WTC11 (cell line): ENCODE measurements around the gene NRXN3. TPM values are rescaled to one million over a fixed set of nuclear protein-coding genes. Genes with fewer than 3 reads are reported as not detected.
"Not testable (repeated sequence)": the region's sequence is repeated elsewhere in the genome, so short reads cannot be mapped to it uniquely, and the experiment has no call there.

ENCODE experiments used
- ATAC-seq: fragments of 200-7000 bp; cut with Tn5 transposase; 2 replicates; pipeline ENCODE4 v1.10.0; 2021; ENCODE audit warnings: mild to moderate bottlenecking, moderate library complexity
- CTCF ChIA-PET: fragments of 300-600 bp; sonication (Branson Sonifier 250); formaldehyde crosslinking; loops from one replicate; lab custom pipeline; 2021; ENCODE audit warnings: antibody characterized with exemption; lab: Charles Lee
- POLR2A ChIA-PET: fragments of 350-600 bp; sonication (Branson Sonifier 250); formaldehyde crosslinking; loops from one replicate; lab custom pipeline; 2021; ENCODE audit warnings: antibody characterized with exemption; lab: Charles Lee
- DNase-seq: peaks from one replicate; pipeline ENCODE4 v3.0.0; 2021; ENCODE audit warnings: low spot score
- H3K27ac Mint-ChIP-seq: 2 replicates; pipeline ENCODE4 v1.8.0; 2021; ENCODE audit warnings: mixed read lengths
- H3K27me3 Mint-ChIP-seq: 2 replicates; pipeline ENCODE4 v1.8.0; 2021; ENCODE audit warnings: low read depth, mild to moderate bottlenecking, moderate library complexity, mixed read lengths
- H3K36me3 Mint-ChIP-seq: 2 replicates; pipeline ENCODE4 v1.8.0; 2021; ENCODE audit warnings: mixed read lengths
- H3K4me1 Mint-ChIP-seq: 2 replicates; pipeline ENCODE4 v1.8.0; 2022; ENCODE audit warnings: mixed read lengths
- H3K4me3 Mint-ChIP-seq: 2 replicates; pipeline ENCODE4 v1.8.0; 2021; ENCODE audit warnings: mild to moderate bottlenecking, moderate library complexity, mixed read lengths
- H3K9me3 Mint-ChIP-seq: 2 replicates; pipeline ENCODE4 v1.8.0; 2021; ENCODE audit warnings: mixed read lengths
- ATF1 ChIP-seq: sonication (generic); formaldehyde crosslinking; IDR thresholded peaks from 2 replicates; pipeline ENCODE4 v1.8.1; 2023; ENCODE audit warnings: mild to moderate bottlenecking, moderate library complexity, missing genetic modification reagents
- ATF2 ChIP-seq: sonication (generic); formaldehyde crosslinking; IDR thresholded peaks from 2 replicates; pipeline ENCODE4 v1.8.1; 2022; ENCODE audit warnings: low read depth, missing genetic modification reagents, borderline replicate concordance
- ELF4 ChIP-seq: sonication (generic); formaldehyde crosslinking; IDR thresholded peaks from 2 replicates; pipeline ENCODE4 v1.8.1; 2022; ENCODE audit warnings: low read depth, mild to moderate bottlenecking, moderate library complexity, missing genetic modification reagents
- FOXK1 ChIP-seq: sonication (generic); formaldehyde crosslinking; IDR thresholded peaks from 2 replicates; pipeline ENCODE4 v1.8.0; 2022; ENCODE audit warnings: mild to moderate bottlenecking, moderate library complexity, missing genetic modification reagents
- FOXP1 ChIP-seq: sonication (generic); formaldehyde crosslinking; IDR thresholded peaks from 2 replicates; pipeline ENCODE4 v1.8.0; 2022; ENCODE audit warnings: missing genetic modification reagents, mild to moderate bottlenecking, moderate library complexity, borderline replicate concordance
- GRHL2 ChIP-seq: fragments of 250-450 bp; sonication (Bioruptor Pico); IDR thresholded peaks from 2 replicates; pipeline ENCODE4 v1.8.0; 2022; ENCODE audit warnings: mild to moderate bottlenecking, moderate library complexity; ENCODE audit not compliant: insufficient replicate concordance, severe bottlenecking
- MAX ChIP-seq: sonication (generic); formaldehyde crosslinking; IDR thresholded peaks from 2 replicates; pipeline ENCODE4 v1.8.0; 2022; ENCODE audit warnings: mild to moderate bottlenecking, missing genetic modification reagents
- MLX ChIP-seq: sonication (generic); formaldehyde crosslinking; IDR thresholded peaks from 2 replicates; pipeline ENCODE4 v1.8.1; 2023; ENCODE audit warnings: mild to moderate bottlenecking, missing genetic modification reagents, moderate library complexity
- NFE2L1 ChIP-seq: sonication (generic); formaldehyde crosslinking; IDR thresholded peaks from 2 replicates; pipeline ENCODE4 v1.8.1; 2023; ENCODE audit warnings: missing genetic modification reagents
- PRDM15 ChIP-seq: sonication (generic); formaldehyde crosslinking; IDR thresholded peaks from 2 replicates; pipeline ENCODE4 v1.8.0; 2022; ENCODE audit warnings: missing genetic modification reagents
- TEAD4 ChIP-seq: sonication (generic); formaldehyde crosslinking; IDR thresholded peaks from 2 replicates; pipeline ENCODE4 v1.8.0; 2022; ENCODE audit warnings: mild to moderate bottlenecking, missing genetic modification reagents
- ZBTB43 ChIP-seq: sonication (generic); formaldehyde crosslinking; IDR thresholded peaks from 2 replicates; pipeline ENCODE4 v1.8.1; 2023; ENCODE audit warnings: mild to moderate bottlenecking, missing genetic modification reagents
- ZNF138 ChIP-seq: sonication (generic); formaldehyde crosslinking; conservative IDR thresholded peaks from 2 replicates; pipeline ENCODE4 v1.8.1; 2022; ENCODE audit warnings: mild to moderate bottlenecking, moderate library complexity, missing genetic modification reagents
- ZNF263 ChIP-seq: sonication (generic); formaldehyde crosslinking; IDR thresholded peaks from 2 replicates; pipeline ENCODE4 v1.8.1; 2022; ENCODE audit warnings: low read depth, mild to moderate bottlenecking, moderate library complexity, missing genetic modification reagents
- ZNF281 ChIP-seq: sonication (generic); formaldehyde crosslinking; IDR thresholded peaks from 2 replicates; pipeline ENCODE4 v1.8.0; 2023; ENCODE audit warnings: mild to moderate bottlenecking, missing genetic modification reagents
- ZNF416 ChIP-seq: fragments of 250-450 bp; sonication (Bioruptor Pico); IDR thresholded peaks from 2 replicates; pipeline ENCODE4 v1.9.0; 2021; ENCODE audit warnings: mild to moderate bottlenecking, inconsistent platforms
- ZNF532 ChIP-seq: fragments of 250-450 bp; sonication (Bioruptor Pico); IDR thresholded peaks from 2 replicates; pipeline ENCODE4 v1.9.0; 2021; ENCODE audit warnings: mild to moderate bottlenecking, borderline replicate concordance
- total RNA-seq: library from RNA; stranded (reverse); gene quantifications from 3 replicates; pipeline ENCODE4 v1.2.3, GENCODE V29; 2021

NRXN3 gene
- total RNA-seq, 1 experiment from 2014 or later, result 3.0 TPM

GRCh38 chr14:78486621-78487020, 316.4 kb downstream of the NRXN3 start (continued):
- TF ChIP-seq PRDM15 (CRISPR knock-in tag) (no peak), NFE2L1 (CRISPR knock-in tag) (no peak), GRHL2 (CRISPR knock-in tag) (no peak), ZNF138 (no peak), MLX (CRISPR knock-in tag) (no peak), ZBTB43 (CRISPR knock-in tag) (no peak), ATF2 (CRISPR knock-in tag) (no peak), ZNF281 (CRISPR knock-in tag) (no peak), ATF1 (no peak)

GRCh38 chr14:78487573-78487972, 317.4 kb downstream of the NRXN3 start:
- not testable (repeated sequence) for DNase-seq

GRCh38 chr14:78488938-78489337, 318.8 kb downstream of the NRXN3 start:
- ATAC-seq, result no peak
- Mint-ChIP-seq H3K36me3 (no peaks in the 10 kb centered on the region), H3K27me3 (no peaks in the 10 kb centered on the region), H3K9me3 (no peaks in the 10 kb centered on the region), H3K4me1 (peaks cover 27% of the 10 kb centered on the region), H3K27ac (no peak overlapping the region), H3K4me3 (no peak overlapping the region)
- no peak for DNase-seq
- ChIA-PET CTCF (interaction anchor here (1.3 kb wide), 1 partner anchor 77 kb away, joined by 5 read pairs; no protein-coding TSS in a partner anchor), POLR2A (interaction anchor here (1.1 kb wide), 1 partner anchor 9 kb away, joined by 3 read pairs; no protein-coding TSS in a partner anchor)
- TF ChIP-seq FOXK1 (CRISPR knock-in tag) (no peak), FOXP1 (CRISPR knock-in tag) (no peak), ZNF263 (CRISPR knock-in tag) (no peak), ZNF416 (CRISPR knock-in tag) (no peak), ATF1 (no peak), TEAD4 (no peak), ELF4 (no peak), ZNF532 (CRISPR knock-in tag) (no peak), MAX (CRISPR knock-in tag) (no peak)

More at GRCh38 chr14:78487573-78487972, 317.4 kb downstream of the NRXN3 start:
- CTCF ChIA-PET, H3K36me3 Mint-ChIP-seq, H3K27me3 Mint-ChIP-seq, POLR2A ChIA-PET, ATAC-seq, H3K4me3 Mint-ChIP-seq, H3K27ac Mint-ChIP-seq, H3K9me3 Mint-ChIP-seq: not testable (repeated sequence)
- peaks cover 28% of the 10 kb centered on the region for H3K4me1 Mint-ChIP-seq
